ENCODE data around the gene CSNK1E. TPM values are rescaled to one million over a fixed set of nuclear protein-coding genes. Genes with fewer than 3 reads are reported as not detected.

CSNK1E gene
- total and polyA plus RNA-seq, 9 of the 15 experiments (the other 6 are each of a cell fraction or from before 2014, with no cell fraction given), result 2.7 to 70.0 (median 41.3) TPM

- TF ChIP-seq AFF4 (CRISPR knock-in tag; IDR thresholded peaks at IDR 0.05) (no peak), FOXO4 (CRISPR knock-in tag; IDR thresholded peaks at IDR 0.05) (no peak), TBP (optimal IDR thresholded peaks at IDR 0.05; ENCODE audit: low read depth, low read length) (no peak), XRCC5 (IDR thresholded peaks at IDR 0.05; ENCODE audit: low read depth, low read length) (no peak), IRF1 (CRISPR knock-in tag; IDR thresholded peaks at IDR 0.05; ENCODE audit: borderline replicate concordance) (no peak)
These were observed 19.5 kb upstream of the CSNK1E start (continued) for GRCh38 chr22:38336699-38337098.
